B cell (primary cell): Measurements from ENCODE around the gene PIK3C3. TPM values are rescaled to one million over a fixed set of nuclear protein-coding genes. Genes with fewer than 3 reads are reported as not detected.

Experiments
- ATAC-seq: fragments of 200-7000 bp; cut with Tn5 transposase; one replicate; pipeline ENCODE4 v1.10.0; 2021; ENCODE audit warnings: low read depth, mild to moderate bottlenecking, moderate number of reproducible peaks, moderate library complexity
- CTCF ChIA-PET: fragments of 350-600 bp; sonication (Branson Sonifier 250); formaldehyde crosslinking; loops from one replicate; lab custom pipeline; 2021; ENCODE audit warnings: antibody characterized with exemption, inconsistent platforms; lab: Charles Lee
- POLR2A ChIA-PET: fragments of 350-600 bp; sonication (Branson Sonifier 250); formaldehyde crosslinking; loops from one replicate; lab custom pipeline; 2021; ENCODE audit warnings: antibody characterized with exemption; lab: Charles Lee
- DNase-seq: peaks from one replicate; pipeline ENCODE4 v3.0.0; 2013
- H2AFZ ChIP-seq: 2 replicates; pipeline ENCODE4 v1.6.1; 2012; ENCODE audit warnings: mild to moderate bottlenecking, low read depth, low read length; ENCODE audit not compliant: insufficient read depth, poor library complexity, severe bottlenecking
- H3K27ac ChIP-seq, 2 donors: 1 replicate in 1 of 2; 2 replicates in 1 of 2; pipeline ENCODE4 v1.5.1; 2012 to 2013; ENCODE audit warnings: low read length in 2 of 2, mild to moderate bottlenecking in 2 of 2, moderate library complexity in 1 of 2
- H3K27me3 ChIP-seq, 4 experiments: fragments of 200-600 bp in 1 of 4; sonication (generic) in 1 of 4; replicated peaks in 1 of 4; 1 replicate in 2 of 4; 2 replicates in 2 of 4; pipeline versions ENCODE4 v1.6.1 to v1.7.0; 2013 to 2016; ENCODE audit warnings: low read length in 3 of 4, mild to moderate bottlenecking in 2 of 4, mixed read lengths in 1 of 4, moderate library complexity in 1 of 4; ENCODE audit not compliant: insufficient read depth in 4 of 4, control insufficient read depth in 3 of 4; ENCODE audit errors: control extremely low read depth in 1 of 4
- H3K36me3 ChIP-seq, 2 experiments: replicated peaks in 1 of 2; 1 replicate in 1 of 2; 2 replicates in 1 of 2; pipeline versions ENCODE4 v1.6.1 to v1.7.1; 2013; ENCODE audit warnings: low read length in 1 of 2; ENCODE audit not compliant: insufficient read depth in 2 of 2, control insufficient read depth in 1 of 2; ENCODE audit errors: control extremely low read depth in 1 of 2, extremely low read depth in 1 of 2
- H3K4me1 ChIP-seq, 2 donors: fragments of 200-600 bp in 1 of 2; sonication (generic) in 1 of 2; 1 replicate in 1 of 2; 2 replicates in 1 of 2; pipeline versions ENCODE4 v1.5.1 to v1.6.1; 2013 to 2017; ENCODE audit warnings: low read length in 2 of 2; ENCODE audit not compliant: control insufficient read depth in 2 of 2, insufficient read depth in 2 of 2
- H3K4me2 ChIP-seq: replicated peaks from 2 replicates; pipeline ENCODE3; 2012; ENCODE audit warnings: mild to moderate bottlenecking, low read depth, low read length; ENCODE audit not compliant: poor library complexity, severe bottlenecking
- H3K4me3 ChIP-seq, 5 experiments: fragments of 200-600 bp in 1 of 5; sonication (generic) in 1 of 5; 1 replicate in 3 of 5; 2 replicates in 2 of 5; pipeline versions ENCODE4 v1.5.1 to v1.7.0; 2011 to 2016; ENCODE audit warnings: low read length in 4 of 5, mild to moderate bottlenecking in 4 of 5, low read depth in 2 of 5, control low read depth in 1 of 5, moderate library complexity in 1 of 5; ENCODE audit not compliant: insufficient read depth in 1 of 5; ENCODE audit errors: control extremely low read depth in 1 of 5, extremely low read depth in 1 of 5
- H3K79me2 ChIP-seq: fragments of 200-600 bp; sonication (generic); one replicate; pipeline ENCODE4 v1.6.0; 2016; ENCODE audit warnings: low read length; ENCODE audit not compliant: control insufficient read depth, insufficient read depth
- H3K9ac ChIP-seq: fragments of 200-600 bp; sonication (generic); 2 replicates; pipeline ENCODE4 v1.6.1; 2017; ENCODE audit warnings: mild to moderate bottlenecking, low read length, moderate library complexity
- H3K9me3 ChIP-seq, 3 donors: one replicate each; pipeline versions ENCODE4 v1.6.1 to v1.7.1; 2013; ENCODE audit warnings: low read length in 2 of 3; ENCODE audit not compliant: control insufficient read depth in 2 of 3, insufficient read depth in 1 of 3; ENCODE audit errors: control extremely low read depth in 1 of 3
- H4K20me1 ChIP-seq: 2 replicates; pipeline ENCODE4 v1.6.0; 2012; ENCODE audit warnings: mild to moderate bottlenecking, low read length; ENCODE audit not compliant: insufficient read depth, control insufficient read depth, poor library complexity, severe bottlenecking
- H3K27ac Mint-ChIP-seq: one replicate; pipeline ENCODE4 v1.8.0; 2021; ENCODE audit warnings: mixed read lengths
- H3K27me3 Mint-ChIP-seq: one replicate; pipeline ENCODE4 v1.8.0; 2021; ENCODE audit warnings: mixed read lengths
- H3K4me1 Mint-ChIP-seq: one replicate; pipeline ENCODE4 v1.8.0; 2021; ENCODE audit warnings: mixed read lengths
- H3K4me3 Mint-ChIP-seq: one replicate; pipeline ENCODE4 v1.8.0; 2021; ENCODE audit warnings: mixed read lengths
- H3K9me3 Mint-ChIP-seq: one replicate; pipeline ENCODE4 v1.8.0; 2022; ENCODE audit warnings: mixed read lengths; ENCODE audit not compliant: insufficient read depth
- CTCF ChIP-seq: fragments of 200-600 bp; IDR thresholded peaks from one replicate; pipeline ENCODE4 v1.8.0; 2022; ENCODE audit warnings: antibody characterized with exemption, mild to moderate bottlenecking
- EZH2 ChIP-seq: IDR thresholded peaks from 2 replicates; pipeline ENCODE4 v1.6.1; 2012; ENCODE audit warnings: borderline replicate concordance, low read depth, mild to moderate bottlenecking, moderate library complexity, low read length; ENCODE audit not compliant: insufficient read depth, poor library complexity, severe bottlenecking
- WGBS: methylation state at CpG from one replicate; pipeline ENCODE4 v1.1.5; 2013; ENCODE audit warnings: missing lambda C conversion rate; ENCODE audit not compliant: insufficient coverage; 5-methylcytosine and 5-hydroxymethylcytosine counted together
- intact Hi-C: fragments of 100-400 bp; cut with micrococcal nuclease; formaldehyde crosslinking; loops from one replicate; pipeline ENCODE4 v1.10.0; 2022
- polyA plus RNA-seq: library from polyadenylated mRNA; depleted of rRNA; stranded (reverse); fragments of >200 nt; gene quantifications from 2 replicates; pipeline ENCODE4 v1.2.3, GENCODE V29; 2012
- total RNA-seq, 2 donors: library from RNA; stranded (reverse); fragments of 120-200 nt in 1 of 2; gene quantifications; 1 replicate in 1 of 2; 2 replicates in 1 of 2; pipeline versions ENCODE4 v1.2.3 to v1.2.4, GENCODE V29; 2013 to 2022

Gene PIK3C3
- total and polyA plus RNA-seq, 2 donors (not counting 1 experiment from before 2014, with no cell fraction given): 13.3 to 87.9 TPM

GRCh38 chr18:42067518-42067917 is 112.5 kb downstream of the PIK3C3 start:
- no peak for DNase-seq
- intact Hi-C loops: no loop called here
- Histone ChIP-seq H3K9ac (no peak overlapping the region), H3K9me3 (no peaks in the 10 kb centered on the region), H3K79me2 (no peaks in the 10 kb centered on the region), H3K4me2 (no peak overlapping the region), H3K27ac (no peak overlapping the region), H2AFZ (no peak overlapping the region), H3K4me1 (no peaks in the 10 kb centered on the region), H3K4me3 (no peak overlapping the region), H3K36me3 (peaks cover 3 to 17% of the 10 kb centered on the region in 2 experiments), H3K27me3 (no peaks in the 10 kb centered on the region), H4K20me1 (no peaks in the 10 kb centered on the region)
- no peak for TF ChIP-seq EZH2
- TF ChIP-seq CTCF: no peak
- no peak for ATAC-seq
- Mint-ChIP-seq H3K27ac (no peak overlapping the region), H3K4me3 (no peak overlapping the region), H3K4me1 (no peaks in the 10 kb centered on the region), H3K9me3 (no peaks in the 10 kb centered on the region), H3K27me3 (no peaks in the 10 kb centered on the region)
- 77% methylated on average over 2 of the region's 4 CpGs for WGBS
- POLR2A ChIA-PET: no interaction called here
- CTCF ChIA-PET: no interaction called here

- no peaks in the 10 kb centered on the region for H3K9me3 Mint-ChIP-seq
- H3K4me3 ChIP-seq: no peak overlapping the region
- no peaks in the 10 kb centered on the region for H3K79me2 ChIP-seq
- H3K27me3 Mint-ChIP-seq: no peaks in the 10 kb centered on the region
- H3K9me3 ChIP-seq: no peaks in the 10 kb centered on the region
- ChIA-PET CTCF (no interaction called here), POLR2A (no interaction called here)
- intact Hi-C loops: no loop called here
- H3K4me3 Mint-ChIP-seq: no peak overlapping the region
- WGBS: no CpG with 5 or more reads among the region's 3 CpGs
- no peaks in the 10 kb centered on the region for H3K4me1 ChIP-seq
- peaks cover 6 to 19% of the 10 kb centered on the region in 2 experiments for H3K36me3 ChIP-seq
- no peak overlapping the region for H3K27ac ChIP-seq
- no peak overlapping the region for H3K9ac ChIP-seq
- no peak overlapping the region for H2AFZ ChIP-seq
- no peak overlapping the region for H3K4me2 ChIP-seq
- ATAC-seq (no peak), DNase-seq (no peak)
- H3K4me1 Mint-ChIP-seq: no peaks in the 10 kb centered on the region
- TF ChIP-seq EZH2 (no peak), CTCF (no peak)
- no peak overlapping the region for H3K27ac Mint-ChIP-seq
- no peaks in the 10 kb centered on the region for H3K27me3 ChIP-seq
- H4K20me1 ChIP-seq: no peaks in the 10 kb centered on the region
These were observed 113.0 kb downstream of the PIK3C3 start for GRCh38 chr18:42068030-42068429.
